AG09309 (cell line): ENCODE data around the gene DNAJC22.

ENCODE experiments used
- DNase-seq: peaks from one replicate; pipeline ENCODE4 v3.0.0-alpha.2; 2010; ENCODE audit warnings: low read depth
- H3K4me3 ChIP-seq: 2 replicates; pipeline ENCODE4 v1.5.1; 2011; ENCODE audit warnings: mild to moderate bottlenecking, low read depth, low read length, moderate library complexity; ENCODE audit not compliant: control insufficient read depth
- CTCF ChIP-seq: IDR thresholded peaks from 2 replicates; pipeline ENCODE4 v1.5.1; 2011; ENCODE audit warnings: mild to moderate bottlenecking, low read depth, low read length, inconsistent platforms; ENCODE audit not compliant: insufficient read depth, control insufficient read depth; ENCODE audit errors: missing control alignments

Gene DNAJC22

GRCh38 chr12:49364989-49365388, 18.3 kb downstream of the DNAJC22 start:
- H3K4me3 ChIP-seq: no peak overlapping the region
- no peak for DNase-seq
- no peak for TF ChIP-seq CTCF

- TF ChIP-seq CTCF: no peak
- H3K4me3 ChIP-seq: peak overlapping the region; percentile 94; the same call in 1 of the 2 replicates
- no peak for DNase-seq
Measured at GRCh38 chr12:49365542-49365941, 18.9 kb downstream of the DNAJC22 start.

GRCh38 chr12:49366096-49366651, 19.5 kb downstream of the DNAJC22 start:
- no peak for TF ChIP-seq CTCF
- no peak for DNase-seq
- peak overlapping the region; percentile 94 for H3K4me3 ChIP-seq

GRCh38 chr12:49366652-49367380, 20.1 kb downstream of the DNAJC22 start:
- peak; percentile 29 for TF ChIP-seq CTCF
- peak overlapping the region; percentile 94 for H3K4me3 ChIP-seq
- DNase-seq: peak; percentile 61

- H3K4me3 ChIP-seq: peak within 1 kb of the TSS; percentile 94
- TF ChIP-seq CTCF: no peak
- no peak for DNase-seq
Measured at GRCh38 chr12:49367381-49368239, 20.9 kb downstream of the DNAJC22 start, which contains the start of gene SPATS2. Gene SPATS2, plus strand, starts transcription at chr12:49367462. Its CDS starts 93,551 bp downstream, at chr12:49461013.

- no peak for TF ChIP-seq CTCF
- H3K4me3 ChIP-seq: peak overlapping the region; percentile 94
- DNase-seq: no peak
Measured at GRCh38 chr12:49368240-49368600, 21.5 kb downstream of the DNAJC22 start.
